ENCODE results near the gene RAD54L2. TPM values are rescaled to one million over a fixed set of nuclear protein-coding genes. Genes with fewer than 3 reads are reported as not detected.
"Not testable (repeated sequence)": the region's sequence is repeated elsewhere in the genome, so short reads cannot be mapped to it uniquely, and the experiment has no call there.

The RAD54L2 gene
- polyA plus RNA-seq, 6 donors from 2014 or later: 4.7 to 20.4 (median 12.8) TPM

DNA sequence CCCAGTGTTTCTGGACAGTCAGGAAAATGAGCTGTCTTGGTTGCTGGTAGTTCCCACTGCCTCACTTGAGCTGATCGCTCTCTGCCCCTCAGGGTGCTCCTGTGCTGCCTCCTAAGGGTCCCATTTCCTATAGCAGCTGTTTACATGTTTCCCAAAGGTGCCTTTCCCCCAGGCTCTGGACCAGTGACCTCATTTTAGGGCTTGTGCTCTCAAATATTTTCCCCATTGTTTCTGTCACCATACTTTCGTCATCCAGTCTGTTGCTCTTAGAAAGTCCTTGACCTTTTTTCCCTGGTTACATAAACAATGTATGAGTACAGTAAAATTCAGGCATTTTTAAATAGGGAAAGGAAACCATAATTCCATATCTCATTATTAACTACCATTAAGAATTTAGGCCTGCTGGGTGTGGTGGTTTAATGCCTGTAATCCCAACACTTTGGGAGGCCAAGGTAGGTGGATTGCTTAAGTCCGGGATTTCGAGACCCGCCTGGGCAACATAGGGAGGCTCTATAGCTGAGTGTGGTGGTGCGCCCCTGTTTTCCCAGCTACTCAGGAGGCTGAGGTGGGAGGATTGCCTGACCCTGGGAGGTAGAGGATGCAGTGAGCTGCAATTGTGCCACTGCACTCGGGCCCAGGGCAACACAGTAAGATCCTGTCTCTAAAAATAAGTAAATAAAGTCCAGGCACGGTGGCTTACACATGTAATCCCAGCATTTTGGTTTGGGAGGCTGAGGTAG is 11.7 kb downstream of the RAD54L2 start:
- DNase-seq (no peak), ATAC-seq (ENCODE audit: low read depth in 2 of 2) (no peak)
- Mint-ChIP-seq H3K27ac (peak overlapping the region in 2 of 6 donors; percentile 15 to 66), H3K4me1 (peaks cover 0 to 11% (median 5%) of the 10 kb centered on the region in 3 donors), H3K36me3 (peaks cover 0 to 4% of the 10 kb centered on the region in 2 donors), H3K4me3 (no peak overlapping the region), H3K9me3 (no peaks in the 10 kb centered on the region), H3K27me3 (no peaks in the 10 kb centered on the region)

GRCh38 chr3:51557993-51558392 is 19.5 kb downstream of the RAD54L2 start:
- no peak for ATAC-seq (ENCODE audit: low read depth in 2 of 2)
- Mint-ChIP-seq H3K9me3 (no peaks in the 10 kb centered on the region), H3K36me3 (peaks cover 0 to 6% of the 10 kb centered on the region in 2 donors), H3K4me3 (no peak overlapping the region), H3K27me3 (no peaks in the 10 kb centered on the region), H3K27ac (no peak overlapping the region), H3K4me1 (peaks cover 3 to 7% (median 4%) of the 10 kb centered on the region in 3 donors)
- no peak for DNase-seq

DNA sequence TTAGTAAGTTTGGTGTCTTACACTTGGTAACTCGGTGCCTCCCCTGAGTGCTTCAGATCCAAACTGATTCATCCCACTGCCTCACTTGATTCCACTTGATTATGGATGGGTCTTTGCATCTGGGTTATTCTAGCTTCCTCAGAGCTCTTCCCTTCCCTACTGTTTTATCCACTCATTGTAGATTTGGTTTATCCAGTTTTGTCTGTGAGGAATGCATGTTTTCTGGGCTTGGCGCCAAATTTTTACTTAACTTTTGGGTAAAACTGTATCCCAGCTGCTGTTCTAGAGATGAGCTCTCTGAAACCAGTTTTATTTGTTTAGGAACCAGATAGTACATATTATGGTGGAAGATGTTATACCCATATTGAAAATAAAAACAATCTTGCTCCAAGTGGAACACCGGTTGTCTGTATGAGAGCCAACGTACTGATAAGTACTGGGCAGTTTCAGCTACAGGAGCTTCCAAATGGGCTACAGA is 20.9 kb downstream of the RAD54L2 start:
- H3K27ac Mint-ChIP-seq: no peak overlapping the region
- peaks cover 0 to 6% of the 10 kb centered on the region in 2 donors for H3K36me3 Mint-ChIP-seq

DNA sequence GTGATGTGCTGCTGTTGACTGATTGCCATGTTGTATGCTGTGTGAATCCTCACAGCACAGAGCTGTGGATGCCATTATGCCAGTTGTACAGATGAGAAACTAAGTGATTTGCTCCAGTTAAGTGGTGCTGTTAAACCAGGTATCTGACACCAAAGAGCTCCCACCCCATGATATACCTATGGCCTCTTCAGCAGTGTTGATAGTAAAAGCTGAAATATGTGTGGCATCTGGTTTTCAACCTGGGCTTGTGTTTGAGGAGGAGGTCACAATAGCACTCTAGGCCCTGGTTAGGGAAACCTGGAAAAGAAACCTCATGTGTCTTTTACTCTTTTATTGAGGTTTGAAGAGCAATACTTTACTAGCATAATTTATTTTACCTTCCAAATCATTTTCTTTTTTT is 21.4 kb downstream of the RAD54L2 start:
- no peak overlapping the region for H3K27ac Mint-ChIP-seq
- H3K36me3 Mint-ChIP-seq: peaks cover 0 to 6% of the 10 kb centered on the region in 2 donors

More for the DNA sequence above, 20.9 kb downstream of the RAD54L2 start:
- ATAC-seq (ENCODE audit: low read depth in 2 of 2) (no peak), DNase-seq (no peak)
- no peak overlapping the region for H3K4me3 Mint-ChIP-seq
- no peaks in the 10 kb centered on the region for H3K27me3 Mint-ChIP-seq
- H3K4me1 Mint-ChIP-seq: peaks cover 6 to 8% (median 7%) of the 10 kb centered on the region in 3 donors
- H3K9me3 Mint-ChIP-seq: no peaks in the 10 kb centered on the region

DNA sequence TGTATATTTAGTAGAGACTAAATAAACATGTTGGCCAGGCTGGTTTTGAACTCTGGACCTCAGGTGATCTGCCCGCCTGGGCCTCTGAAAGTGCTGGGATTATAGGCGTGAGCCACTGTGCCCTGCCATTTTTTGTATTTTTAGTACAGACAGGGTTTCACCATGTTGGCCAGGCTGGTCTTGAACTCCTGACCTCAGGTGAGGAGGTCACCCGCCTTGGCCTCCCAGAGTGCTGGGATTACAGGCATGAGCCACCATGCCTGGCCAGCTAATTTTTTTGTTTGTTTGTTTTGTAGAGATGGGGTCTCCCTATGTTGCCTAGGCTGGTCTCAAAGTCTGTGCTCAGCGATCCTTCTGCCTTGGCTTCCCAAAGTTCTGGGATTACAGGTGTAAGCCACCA is 23.9 kb downstream of the RAD54L2 start:
- H3K36me3 Mint-ChIP-seq; H3K27ac Mint-ChIP-seq; ATAC-seq (ENCODE audit: low read depth in 2 of 2); H3K4me3 Mint-ChIP-seq; H3K9me3 Mint-ChIP-seq; DNase-seq; H3K27me3 Mint-ChIP-seq: not testable (repeated sequence)
- H3K4me1 Mint-ChIP-seq: peaks cover 13 to 22% (median 14%) of the 10 kb centered on the region in 3 donors

More for the DNA sequence above, 21.4 kb downstream of the RAD54L2 start:
- Mint-ChIP-seq H3K4me3 (no peak overlapping the region), H3K9me3 (no peaks in the 10 kb centered on the region), H3K27me3 (no peaks in the 10 kb centered on the region), H3K4me1 (peaks cover 6 to 8% (median 7%) of the 10 kb centered on the region in 3 donors)
- ATAC-seq (ENCODE audit: low read depth in 2 of 2) (no peak), DNase-seq (no peak)

GRCh38 chr3:51568036-51568435 is 29.5 kb downstream of the RAD54L2 start:
- no peak for ATAC-seq (ENCODE audit: low read depth in 2 of 2)
- Mint-ChIP-seq H3K36me3 (no peaks in the 10 kb centered on the region), H3K4me3 (no peak overlapping the region), H3K4me1 (peaks cover 18 to 32% (median 22%) of the 10 kb centered on the region in 3 donors), H3K27ac (peak overlapping the region in 3 of 6 donors; percentile 12 to 39 (median 13)), H3K27me3 (no peaks in the 10 kb centered on the region), H3K9me3 (no peaks in the 10 kb centered on the region)
- no peak for DNase-seq

GRCh38 chr3:51568996-51569395 is 30.5 kb downstream of the RAD54L2 start:
- no peaks in the 10 kb centered on the region for H3K9me3 Mint-ChIP-seq
- no peaks in the 10 kb centered on the region for H3K27me3 Mint-ChIP-seq
- H3K4me3 Mint-ChIP-seq: no peak overlapping the region
- H3K4me1 Mint-ChIP-seq: peaks cover 17 to 30% (median 20%) of the 10 kb centered on the region in 3 donors
- ATAC-seq (ENCODE audit: low read depth in 2 of 2): no peak
- no peaks in the 10 kb centered on the region for H3K36me3 Mint-ChIP-seq
- no peak overlapping the region for H3K27ac Mint-ChIP-seq
- no peak for DNase-seq

- H3K27me3 Mint-ChIP-seq: no peaks in the 10 kb centered on the region
- peaks cover 14 to 23% (median 19%) of the 10 kb centered on the region in 3 donors for H3K4me1 Mint-ChIP-seq
- H3K9me3 Mint-ChIP-seq: no peaks in the 10 kb centered on the region
- H3K4me3 Mint-ChIP-seq: no peak overlapping the region
- H3K27ac Mint-ChIP-seq: peak overlapping the region in 1 of 6 donors; percentile 63
- no peak for DNase-seq
- ATAC-seq (ENCODE audit: low read depth in 2 of 2): no peak
- peaks cover 9 to 13% of the 10 kb centered on the region in 2 donors for H3K36me3 Mint-ChIP-seq
Measured at GRCh38 chr3:51578238-51578637, 39.7 kb downstream of the RAD54L2 start.

DNA sequence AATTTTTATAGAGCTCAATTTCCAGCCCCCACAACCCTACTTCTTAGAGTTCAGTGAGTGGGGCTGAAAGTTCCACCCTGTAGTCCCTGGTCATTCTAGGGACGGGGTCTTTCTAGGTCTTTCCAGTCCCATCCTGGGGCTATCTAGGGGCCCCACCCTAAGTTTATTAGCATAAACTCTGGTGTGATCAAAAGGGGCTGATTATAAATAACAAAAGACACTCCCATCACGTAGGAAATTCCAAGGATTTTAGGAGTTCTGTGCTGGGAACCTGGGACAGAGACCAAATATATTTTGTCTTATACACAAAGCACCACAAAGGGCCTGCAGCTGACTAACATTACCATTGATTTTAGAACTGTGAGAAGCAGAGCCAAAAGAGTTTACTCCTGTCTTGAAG is 41.9 kb downstream of the RAD54L2 start:
- H3K4me1 Mint-ChIP-seq: peaks cover 14 to 31% (median 19%) of the 10 kb centered on the region in 3 donors
- no peak overlapping the region for H3K27ac Mint-ChIP-seq
- peaks cover 9 to 13% of the 10 kb centered on the region in 2 donors for H3K36me3 Mint-ChIP-seq
- H3K4me3 Mint-ChIP-seq: no peak overlapping the region
- DNase-seq (no peak), ATAC-seq (ENCODE audit: low read depth in 2 of 2) (no peak)
- H3K27me3 Mint-ChIP-seq: no peaks in the 10 kb centered on the region
- H3K9me3 Mint-ChIP-seq: no peaks in the 10 kb centered on the region

DNA sequence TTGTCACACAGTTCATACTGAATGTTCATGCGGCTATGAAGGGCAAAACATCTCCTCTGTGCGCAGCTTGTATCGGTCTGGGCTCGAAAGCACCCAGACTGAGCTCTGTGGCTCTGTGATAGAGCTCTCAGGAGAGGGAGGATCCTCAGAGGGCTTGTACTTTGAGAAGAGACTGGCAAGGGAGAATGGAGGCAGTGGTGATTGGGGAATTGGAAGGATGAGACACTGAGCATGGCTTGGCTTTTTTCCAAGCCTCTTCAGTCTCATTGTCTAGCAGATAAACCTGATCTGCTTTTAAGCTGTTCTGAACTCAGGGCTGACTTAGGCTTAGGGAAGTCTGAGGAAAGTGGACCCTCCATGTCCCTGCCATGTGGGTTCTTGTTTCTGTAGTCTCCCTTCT is 43.0 kb downstream of the RAD54L2 start:
- Mint-ChIP-seq H3K4me1 (peaks cover 13 to 27% (median 22%) of the 10 kb centered on the region in 3 donors), H3K36me3 (peaks cover 9 to 13% of the 10 kb centered on the region in 2 donors), H3K27me3 (no peaks in the 10 kb centered on the region), H3K27ac (peak overlapping the region in 4 of 6 donors; percentile 32 to 95 (median 81)), H3K4me3 (peak overlapping the region in 1 of 8 donors; percentile 12), H3K9me3 (no peaks in the 10 kb centered on the region)
- DNase-seq (no peak), ATAC-seq (ENCODE audit: low read depth in 2 of 2) (no peak)

DNA sequence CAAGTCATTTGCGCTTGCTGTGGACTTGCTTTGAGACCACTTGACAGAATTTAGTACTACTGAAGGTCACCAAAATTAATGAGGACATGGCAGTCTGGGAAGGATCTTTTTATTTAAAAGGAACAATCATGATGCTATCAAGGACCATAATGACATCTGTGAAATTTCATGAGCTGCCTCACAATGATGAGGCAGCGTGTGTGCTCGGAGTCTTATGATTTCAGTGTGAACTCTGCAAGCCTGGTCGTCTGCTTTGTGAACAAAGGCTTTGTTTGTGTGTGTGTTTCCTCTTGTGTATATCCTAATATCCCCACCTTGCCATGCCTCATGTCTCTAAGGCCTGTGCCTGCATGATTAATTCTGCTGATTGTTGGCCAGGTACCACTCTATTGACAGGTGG is 46.7 kb downstream of the RAD54L2 start:
- Mint-ChIP-seq H3K9me3 (no peaks in the 10 kb centered on the region), H3K27me3 (no peaks in the 10 kb centered on the region), H3K4me3 (no peak overlapping the region), H3K4me1 (peaks cover 11 to 29% (median 27%) of the 10 kb centered on the region in 3 donors), H3K36me3 (peaks cover 3 to 5% of the 10 kb centered on the region in 2 donors), H3K27ac (no peak overlapping the region)
- DNase-seq (no peak), ATAC-seq (ENCODE audit: low read depth in 2 of 2) (no peak)

GRCh38 chr3:51585871-51586270 is 47.4 kb downstream of the RAD54L2 start:
- no peaks in the 10 kb centered on the region for H3K9me3 Mint-ChIP-seq
- H3K27me3 Mint-ChIP-seq: no peaks in the 10 kb centered on the region
- no peak overlapping the region for H3K4me3 Mint-ChIP-seq
- DNase-seq: no peak
- H3K27ac Mint-ChIP-seq: peak overlapping the region in 1 of 6 donors; percentile 68
- no peak for ATAC-seq (ENCODE audit: low read depth in 2 of 2)
- peaks cover 10 to 12% of the 10 kb centered on the region in 2 donors for H3K36me3 Mint-ChIP-seq
- H3K4me1 Mint-ChIP-seq: peaks cover 11 to 29% (median 27%) of the 10 kb centered on the region in 3 donors

Data from naive B cell (primary cell).